ENCODE measurements around the gene CEP43. TPM values are rescaled to one million over a fixed set of nuclear protein-coding genes. Genes with fewer than 3 reads are reported as not detected.
A peak's percentile ranks its signal among the peaks of the same experiment; 100 is the strongest.

The CEP43 gene
- total RNA-seq, 1 experiment from 2014 or later, result 25.1 TPM

- Mint-ChIP-seq H3K27ac (no peak overlapping the region), H3K9me3 (peaks cover 4% of the 10 kb centered on the region), H3K4me3 (peak overlapping the region; percentile 78), H3K27me3 (ENCODE audit: low read depth) (peaks cover 12% of the 10 kb centered on the region), H3K4me1 (peaks cover 33% of the 10 kb centered on the region), H3K36me3 (peaks cover 15% of the 10 kb centered on the region)
- ChIA-PET CTCF (interaction anchor here (1.0 to 3.3 kb wide), 4 partner anchors 19 to 181 kb away, joined by 3 to 20 read pairs (median 11); no protein-coding TSS in a partner anchor), POLR2A (interaction anchor here (1.5 to 1.7 kb wide), 2 partner anchors 43 to 181 kb away, joined by 3 to 8 read pairs; partner anchors contain the start of gene CEP43)
- DNase-seq (ENCODE audit: low spot score), result no peak
- peak; percentile 63 for ATAC-seq
- TF ChIP-seq IRF1 (CRISPR knock-in tag; IDR thresholded peaks at IDR 0.05) (no peak), NR1H2 (CRISPR knock-in tag; IDR thresholded peaks at IDR 0.05) (no peak), NR2C2 (CRISPR knock-in tag; IDR thresholded peaks at IDR 0.05) (no peak), ATF1 (CRISPR knock-in tag; IDR thresholded peaks at IDR 0.05) (0 out of 2 replicates have a peak, but pooled peaks have one; percentile 46), TP53 (CRISPR knock-in tag; IDR thresholded peaks at IDR 0.05) (no peak; the same call in 1 of the 2 replicates), CREB1 (CRISPR knock-in tag; IDR thresholded peaks at IDR 0.05) (no peak), ZNF281 (CRISPR knock-in tag; IDR thresholded peaks at IDR 0.05) (no peak), ZNF263 (CRISPR knock-in tag; IDR thresholded peaks at IDR 0.05; ENCODE audit: low read depth) (0 out of 2 replicates have a peak, but pooled peaks have one; percentile 12), ELF4 (CRISPR knock-in tag; IDR thresholded peaks at IDR 0.05; ENCODE audit: low read depth) (0 out of 2 replicates have a peak, but pooled peaks have one; percentile 57), HMGA2 (CRISPR knock-in tag; IDR thresholded peaks at IDR 0.05) (no peak), GTF2I (CRISPR knock-in tag; conservative IDR thresholded peaks at IDR 0.05) (no peak), CREM (CRISPR knock-in tag; IDR thresholded peaks at IDR 0.05) (no peak; the same call in 1 of the 2 replicates)
- TF ChIP-seq, protein P1, sequence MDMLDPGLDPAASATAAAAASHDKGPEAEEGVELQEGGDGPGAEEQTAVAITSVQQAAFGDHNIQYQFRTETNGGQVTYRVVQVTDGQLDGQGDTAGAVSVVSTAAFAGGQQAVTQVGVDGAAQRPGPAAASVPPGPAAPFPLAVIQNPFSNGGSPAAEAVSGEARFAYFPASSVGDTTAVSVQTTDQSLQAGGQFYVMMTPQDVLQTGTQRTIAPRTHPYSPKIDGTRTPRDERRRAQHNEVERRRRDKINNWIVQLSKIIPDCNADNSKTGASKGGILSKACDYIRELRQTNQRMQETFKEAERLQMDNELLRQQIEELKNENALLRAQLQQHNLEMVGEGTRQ (CRISPR knock-in tag; IDR thresholded peaks at IDR 0.05), result no peak
- TF ChIP-seq, protein P2, sequence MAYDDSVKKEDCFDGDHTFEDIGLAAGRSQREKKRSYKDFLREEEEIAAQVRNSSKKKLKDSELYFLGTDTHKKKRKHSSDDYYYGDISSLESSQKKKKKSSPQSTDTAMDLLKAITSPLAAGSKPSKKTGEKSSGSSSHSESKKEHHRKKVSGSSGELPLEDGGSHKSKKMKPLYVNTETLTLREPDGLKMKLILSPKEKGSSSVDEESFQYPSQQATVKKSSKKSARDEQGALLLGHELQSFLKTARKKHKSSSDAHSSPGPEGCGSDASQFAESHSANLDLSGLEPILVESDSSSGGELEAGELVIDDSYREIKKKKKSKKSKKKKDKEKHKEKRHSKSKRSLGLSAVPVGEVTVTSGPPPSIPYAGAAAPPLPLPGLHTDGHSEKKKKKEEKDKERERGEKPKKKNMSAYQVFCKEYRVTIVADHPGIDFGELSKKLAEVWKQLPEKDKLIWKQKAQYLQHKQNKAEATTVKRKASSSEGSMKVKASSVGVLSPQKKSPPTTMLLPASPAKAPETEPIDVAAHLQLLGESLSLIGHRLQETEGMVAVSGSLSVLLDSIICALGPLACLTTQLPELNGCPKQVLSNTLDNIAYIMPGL (CRISPR knock-in tag; IDR thresholded peaks at IDR 0.05), result 0 out of 2 replicates have a peak, but pooled peaks have one; percentile 19
- TF ChIP-seq, protein P3, sequence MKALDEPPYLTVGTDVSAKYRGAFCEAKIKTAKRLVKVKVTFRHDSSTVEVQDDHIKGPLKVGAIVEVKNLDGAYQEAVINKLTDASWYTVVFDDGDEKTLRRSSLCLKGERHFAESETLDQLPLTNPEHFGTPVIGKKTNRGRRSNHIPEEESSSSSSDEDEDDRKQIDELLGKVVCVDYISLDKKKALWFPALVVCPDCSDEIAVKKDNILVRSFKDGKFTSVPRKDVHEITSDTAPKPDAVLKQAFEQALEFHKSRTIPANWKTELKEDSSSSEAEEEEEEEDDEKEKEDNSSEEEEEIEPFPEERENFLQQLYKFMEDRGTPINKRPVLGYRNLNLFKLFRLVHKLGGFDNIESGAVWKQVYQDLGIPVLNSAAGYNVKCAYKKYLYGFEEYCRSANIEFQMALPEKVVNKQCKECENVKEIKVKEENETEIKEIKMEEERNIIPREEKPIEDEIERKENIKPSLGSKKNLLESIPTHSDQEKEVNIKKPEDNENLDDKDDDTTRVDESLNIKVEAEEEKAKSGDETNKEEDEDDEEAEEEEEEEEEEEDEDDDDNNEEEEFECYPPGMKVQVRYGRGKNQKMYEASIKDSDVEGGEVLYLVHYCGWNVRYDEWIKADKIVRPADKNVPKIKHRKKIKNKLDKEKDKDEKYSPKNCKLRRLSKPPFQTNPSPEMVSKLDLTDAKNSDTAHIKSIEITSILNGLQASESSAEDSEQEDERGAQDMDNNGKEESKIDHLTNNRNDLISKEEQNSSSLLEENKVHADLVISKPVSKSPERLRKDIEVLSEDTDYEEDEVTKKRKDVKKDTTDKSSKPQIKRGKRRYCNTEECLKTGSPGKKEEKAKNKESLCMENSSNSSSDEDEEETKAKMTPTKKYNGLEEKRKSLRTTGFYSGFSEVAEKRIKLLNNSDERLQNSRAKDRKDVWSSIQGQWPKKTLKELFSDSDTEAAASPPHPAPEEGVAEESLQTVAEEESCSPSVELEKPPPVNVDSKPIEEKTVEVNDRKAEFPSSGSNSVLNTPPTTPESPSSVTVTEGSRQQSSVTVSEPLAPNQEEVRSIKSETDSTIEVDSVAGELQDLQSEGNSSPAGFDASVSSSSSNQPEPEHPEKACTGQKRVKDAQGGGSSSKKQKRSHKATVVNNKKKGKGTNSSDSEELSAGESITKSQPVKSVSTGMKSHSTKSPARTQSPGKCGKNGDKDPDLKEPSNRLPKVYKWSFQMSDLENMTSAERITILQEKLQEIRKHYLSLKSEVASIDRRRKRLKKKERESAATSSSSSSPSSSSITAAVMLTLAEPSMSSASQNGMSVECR (CRISPR knock-in tag; IDR thresholded peaks at IDR 0.05; ENCODE audit: borderline replicate concordance), result 0 out of 2 replicates have a peak, but pooled peaks have one; percentile 16
- TF ChIP-seq, protein P4, sequence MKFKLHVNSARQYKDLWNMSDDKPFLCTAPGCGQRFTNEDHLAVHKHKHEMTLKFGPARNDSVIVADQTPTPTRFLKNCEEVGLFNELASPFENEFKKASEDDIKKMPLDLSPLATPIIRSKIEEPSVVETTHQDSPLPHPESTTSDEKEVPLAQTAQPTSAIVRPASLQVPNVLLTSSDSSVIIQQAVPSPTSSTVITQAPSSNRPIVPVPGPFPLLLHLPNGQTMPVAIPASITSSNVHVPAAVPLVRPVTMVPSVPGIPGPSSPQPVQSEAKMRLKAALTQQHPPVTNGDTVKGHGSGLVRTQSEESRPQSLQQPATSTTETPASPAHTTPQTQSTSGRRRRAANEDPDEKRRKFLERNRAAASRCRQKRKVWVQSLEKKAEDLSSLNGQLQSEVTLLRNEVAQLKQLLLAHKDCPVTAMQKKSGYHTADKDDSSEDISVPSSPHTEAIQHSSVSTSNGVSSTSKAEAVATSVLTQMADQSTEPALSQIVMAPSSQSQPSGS (CRISPR knock-in tag; IDR thresholded peaks at IDR 0.05; ENCODE audit: borderline replicate concordance, low read depth), result no peak
- TF ChIP-seq, protein P5, sequence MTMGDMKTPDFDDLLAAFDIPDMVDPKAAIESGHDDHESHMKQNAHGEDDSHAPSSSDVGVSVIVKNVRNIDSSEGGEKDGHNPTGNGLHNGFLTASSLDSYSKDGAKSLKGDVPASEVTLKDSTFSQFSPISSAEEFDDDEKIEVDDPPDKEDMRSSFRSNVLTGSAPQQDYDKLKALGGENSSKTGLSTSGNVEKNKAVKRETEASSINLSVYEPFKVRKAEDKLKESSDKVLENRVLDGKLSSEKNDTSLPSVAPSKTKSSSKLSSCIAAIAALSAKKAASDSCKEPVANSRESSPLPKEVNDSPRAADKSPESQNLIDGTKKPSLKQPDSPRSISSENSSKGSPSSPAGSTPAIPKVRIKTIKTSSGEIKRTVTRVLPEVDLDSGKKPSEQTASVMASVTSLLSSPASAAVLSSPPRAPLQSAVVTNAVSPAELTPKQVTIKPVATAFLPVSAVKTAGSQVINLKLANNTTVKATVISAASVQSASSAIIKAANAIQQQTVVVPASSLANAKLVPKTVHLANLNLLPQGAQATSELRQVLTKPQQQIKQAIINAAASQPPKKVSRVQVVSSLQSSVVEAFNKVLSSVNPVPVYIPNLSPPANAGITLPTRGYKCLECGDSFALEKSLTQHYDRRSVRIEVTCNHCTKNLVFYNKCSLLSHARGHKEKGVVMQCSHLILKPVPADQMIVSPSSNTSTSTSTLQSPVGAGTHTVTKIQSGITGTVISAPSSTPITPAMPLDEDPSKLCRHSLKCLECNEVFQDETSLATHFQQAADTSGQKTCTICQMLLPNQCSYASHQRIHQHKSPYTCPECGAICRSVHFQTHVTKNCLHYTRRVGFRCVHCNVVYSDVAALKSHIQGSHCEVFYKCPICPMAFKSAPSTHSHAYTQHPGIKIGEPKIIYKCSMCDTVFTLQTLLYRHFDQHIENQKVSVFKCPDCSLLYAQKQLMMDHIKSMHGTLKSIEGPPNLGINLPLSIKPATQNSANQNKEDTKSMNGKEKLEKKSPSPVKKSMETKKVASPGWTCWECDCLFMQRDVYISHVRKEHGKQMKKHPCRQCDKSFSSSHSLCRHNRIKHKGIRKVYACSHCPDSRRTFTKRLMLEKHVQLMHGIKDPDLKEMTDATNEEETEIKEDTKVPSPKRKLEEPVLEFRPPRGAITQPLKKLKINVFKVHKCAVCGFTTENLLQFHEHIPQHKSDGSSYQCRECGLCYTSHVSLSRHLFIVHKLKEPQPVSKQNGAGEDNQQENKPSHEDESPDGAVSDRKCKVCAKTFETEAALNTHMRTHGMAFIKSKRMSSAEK (CRISPR knock-in tag; IDR thresholded peaks at IDR 0.05; ENCODE audit: borderline replicate concordance), result no peak
- TF ChIP-seq, protein P6, sequence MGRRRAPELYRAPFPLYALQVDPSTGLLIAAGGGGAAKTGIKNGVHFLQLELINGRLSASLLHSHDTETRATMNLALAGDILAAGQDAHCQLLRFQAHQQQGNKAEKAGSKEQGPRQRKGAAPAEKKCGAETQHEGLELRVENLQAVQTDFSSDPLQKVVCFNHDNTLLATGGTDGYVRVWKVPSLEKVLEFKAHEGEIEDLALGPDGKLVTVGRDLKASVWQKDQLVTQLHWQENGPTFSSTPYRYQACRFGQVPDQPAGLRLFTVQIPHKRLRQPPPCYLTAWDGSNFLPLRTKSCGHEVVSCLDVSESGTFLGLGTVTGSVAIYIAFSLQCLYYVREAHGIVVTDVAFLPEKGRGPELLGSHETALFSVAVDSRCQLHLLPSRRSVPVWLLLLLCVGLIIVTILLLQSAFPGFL (CRISPR knock-in tag; IDR thresholded peaks at IDR 0.05; ENCODE audit: borderline replicate concordance), result no peak
Observed at GRCh38 chr6:166955865-166956443, 43.2 kb upstream of the CEP43 start.
